ENCODE results near the gene RNASE13.
"Not testable (repeated sequence)": the region's sequence is repeated elsewhere in the genome, so short reads cannot be mapped to it uniquely, and the experiment has no call there.

The RNASE13 gene

DNA sequence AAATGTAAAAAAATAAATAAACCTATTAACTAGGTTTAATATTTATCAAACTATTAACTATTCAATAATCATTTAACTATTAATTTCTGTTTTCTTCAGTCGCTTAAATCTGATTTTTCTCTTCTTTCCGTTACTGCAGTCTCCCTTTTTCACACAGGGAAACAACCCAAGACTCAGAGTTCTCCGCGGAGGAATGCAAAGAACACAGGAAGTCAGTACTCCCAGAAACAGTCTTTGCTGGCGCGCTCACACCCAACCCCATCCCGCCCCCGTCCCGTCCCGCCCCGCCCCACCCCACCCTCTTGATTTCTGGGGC is 45.2 kb downstream of the RNASE13 start:
- no peak for DNase-seq (ENCODE audit: low read depth in 2 of 2)

DNA sequence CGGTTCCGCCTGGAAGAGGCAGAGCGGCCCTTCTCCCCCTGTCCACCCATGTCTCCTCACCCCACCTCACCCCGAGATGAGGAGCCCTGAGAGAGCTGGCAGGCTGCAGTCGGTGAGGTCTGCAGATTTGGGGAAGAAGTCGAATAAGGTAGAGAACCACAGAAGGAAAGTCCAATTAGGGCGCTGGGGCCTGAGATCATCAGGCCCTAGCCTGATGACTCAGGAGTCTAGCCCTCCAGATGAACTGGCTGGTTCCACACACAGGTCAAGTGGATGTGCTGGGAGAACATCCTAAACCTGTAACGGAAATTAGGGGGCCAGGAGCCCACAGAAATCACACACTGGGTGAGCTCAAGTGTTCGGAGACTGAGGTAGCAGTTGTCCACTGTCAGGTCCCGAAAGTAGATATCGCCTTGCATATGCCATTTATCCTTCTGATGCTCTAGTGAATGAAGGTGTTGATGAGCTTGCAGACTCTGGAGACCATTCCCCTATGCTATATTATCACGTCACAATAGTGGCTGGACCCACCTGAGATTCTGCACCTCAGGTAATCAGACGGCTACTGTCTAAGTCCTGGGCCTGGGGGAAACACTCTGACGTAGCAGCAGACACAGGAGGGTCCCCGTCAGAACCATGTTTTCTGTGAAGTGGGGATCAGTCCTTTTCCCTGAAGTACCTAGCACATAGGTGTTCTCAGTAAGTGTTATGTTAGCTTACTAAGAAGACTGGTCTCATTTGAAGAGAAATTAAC is 45.7 kb downstream of the RNASE13 start:
- DNase-seq (ENCODE audit: low read depth in 2 of 2), result no peak

GRCh38 chr14:20986811-20987210 is 47.8 kb downstream of the RNASE13 start:
- DNase-seq (ENCODE audit: low read depth in 2 of 2), result peak; percentile 81 to 84

DNA sequence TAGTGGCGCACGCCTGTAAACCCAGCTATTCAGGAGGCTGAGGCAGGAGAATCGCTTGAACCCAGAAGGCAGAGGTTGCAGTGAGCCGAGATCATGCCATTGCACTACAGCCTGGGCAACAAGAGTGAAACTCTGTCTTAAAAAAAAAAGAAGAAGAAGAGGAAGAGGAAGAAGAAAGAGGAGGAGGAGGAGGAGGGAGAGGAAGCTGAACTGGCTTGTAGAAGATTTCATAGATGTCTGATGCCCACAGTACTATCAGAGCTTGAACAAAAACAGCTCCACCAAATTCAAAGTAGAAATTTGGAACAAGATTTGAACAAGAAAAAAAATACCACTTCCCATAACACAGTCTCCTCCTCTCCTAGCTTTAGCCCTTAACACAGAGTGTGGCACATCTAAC is 49.0 kb downstream of the RNASE13 start:
- not testable (repeated sequence) for DNase-seq (ENCODE audit: low read depth in 2 of 2)

Measured in fibroblast of skin of left biceps (primary cell).